H1 (cell line): ENCODE results near the gene HDLBP. TPM values are rescaled to one million over a fixed set of nuclear protein-coding genes. Genes with fewer than 3 reads are reported as not detected.
"Not testable (repeated sequence)": the region's sequence is repeated elsewhere in the genome, so short reads cannot be mapped to it uniquely, and the experiment has no call there.

Experiments used
- CTCF ChIA-PET: fragments of 300-600 bp; sonication (Branson Sonifier 250); formaldehyde crosslinking; loops from one replicate; lab custom pipeline; 2021; ENCODE audit not compliant: partially characterized antibody; lab: Charles Lee
- POLR2A ChIA-PET: fragments of 300-600 bp; sonication (Branson Sonifier 250); formaldehyde crosslinking; loops from one replicate; lab custom pipeline; 2021; ENCODE audit warnings: inconsistent platforms; ENCODE audit not compliant: partially characterized antibody; lab: Charles Lee
- DNase-seq, 2 experiments: peaks; one replicate each; pipeline versions ENCODE4 v3.0.0 to v3.0.0-alpha.2; 2010 to 2022; ENCODE audit warnings: low spot score in 2 of 2, low read depth in 1 of 2, mixed read lengths in 1 of 2
- FAIRE-seq: peaks from 2 replicates; lab custom pipeline; 2011; peaks lifted over from hg19 to GRCh38; lab: Jason Lieb, UNC
- H2AFZ ChIP-seq: 2 replicates; pipeline ENCODE4 v1.8.1; 2012; ENCODE audit warnings: low read length, inconsistent platforms
- H2AK5ac ChIP-seq: 2 replicates; pipeline ENCODE4 v1.6.1; 2013; ENCODE audit warnings: low read depth, low read length
- H2BK120ac ChIP-seq: replicated peaks from 2 replicates; pipeline ENCODE3; 2013; ENCODE audit warnings: low read depth, low read length, inconsistent platforms
- H2BK12ac ChIP-seq: 2 replicates; pipeline ENCODE4 v1.6.1; 2013; ENCODE audit warnings: low read depth, low read length
- H2BK15ac ChIP-seq: 2 replicates; pipeline ENCODE4 v1.6.1; 2013; ENCODE audit warnings: low read length
- H2BK20ac ChIP-seq: 2 replicates; pipeline ENCODE4 v1.6.1; 2013; ENCODE audit warnings: low read length
- H2BK5ac ChIP-seq: 2 replicates; pipeline ENCODE4 v1.6.1; 2013; ENCODE audit warnings: low read depth, low read length
- H3K14ac ChIP-seq: 2 replicates; pipeline ENCODE4 v1.6.1; 2013; ENCODE audit warnings: inconsistent platforms; ENCODE audit not compliant: insufficient read length
- H3K18ac ChIP-seq: 2 replicates; pipeline ENCODE4 v1.6.1; 2013; ENCODE audit warnings: low read length; ENCODE audit errors: extremely low read depth
- H3K23ac ChIP-seq: 2 replicates; pipeline ENCODE4 v1.6.1; 2013; ENCODE audit warnings: inconsistent platforms; ENCODE audit not compliant: insufficient read length
- H3K23me2 ChIP-seq: 2 replicates; pipeline ENCODE4 v1.6.1; 2013; ENCODE audit warnings: low read depth, low read length
- H3K27ac ChIP-seq: 2 replicates; pipeline ENCODE4 v1.6.1; 2011; ENCODE audit warnings: low read depth, low read length, inconsistent platforms
- H3K27me3 ChIP-seq, 4 experiments: replicated peaks in 1 of 4; 1 replicate in 1 of 4; 2 replicates in 3 of 4; pipeline versions ENCODE4 v1.6.1 to v1.8.1; 2011 to 2013; ENCODE audit warnings: low read length in 3 of 4, mild to moderate bottlenecking in 3 of 4, inconsistent platforms in 2 of 4, mixed read lengths in 2 of 4, moderate library complexity in 1 of 4; ENCODE audit not compliant: control insufficient read depth in 3 of 4, insufficient read depth in 3 of 4; ENCODE audit errors: extremely low read depth in 1 of 4
- H3K36me3 ChIP-seq, 4 experiments: 2 replicates each; pipeline versions ENCODE4 v1.6.1 to v1.8.1; 2011 to 2013; ENCODE audit warnings: mild to moderate bottlenecking in 4 of 4, low read length in 3 of 4, moderate library complexity in 2 of 4, control low read depth in 1 of 4, inconsistent platforms in 1 of 4; ENCODE audit not compliant: insufficient read depth in 4 of 4, control insufficient read depth in 2 of 4
- H3K4ac ChIP-seq: replicated peaks from 2 replicates; pipeline ENCODE3; 2013; ENCODE audit warnings: low read length, low read depth, mixed read lengths, inconsistent platforms; ENCODE audit not compliant: insufficient read length
- H3K4me1 ChIP-seq, 4 experiments: replicated peaks in 1 of 4; 1 replicate in 1 of 4; 2 replicates in 3 of 4; pipeline versions ENCODE4 v1.6.1 to v1.8.1; 2011 to 2013; ENCODE audit warnings: low read length in 3 of 4, inconsistent platforms in 2 of 4, mixed read lengths in 1 of 4; ENCODE audit not compliant: insufficient read depth in 4 of 4, control insufficient read depth in 3 of 4
- H3K4me2 ChIP-seq, 2 experiments: 2 replicates each; pipeline versions ENCODE4 v1.6.1 to v1.8.1; 2011 to 2013; ENCODE audit warnings: low read depth in 2 of 2, low read length in 2 of 2, control low read depth in 1 of 2, inconsistent platforms in 1 of 2, mild to moderate bottlenecking in 1 of 2; ENCODE audit not compliant: insufficient read depth in 1 of 2
- H3K4me3 ChIP-seq, 4 experiments: fragments of 200-600, 300-600 bp in 1 of 4; sonication (generic), shearing (Covaris generic), sonication (Bioruptor Twin) in 1 of 4; 2 replicates each; pipeline versions ENCODE4 v1.5.1 to v1.8.1; 2011 to 2016; ENCODE audit warnings: low read length in 4 of 4, low read depth in 3 of 4, control low read depth in 2 of 4, inconsistent platforms in 2 of 4, mild to moderate bottlenecking in 2 of 4, mixed read lengths in 1 of 4, moderate library complexity in 1 of 4; ENCODE audit not compliant: insufficient read depth in 2 of 4; ENCODE audit errors: extremely low read depth in 1 of 4
- H3K56ac ChIP-seq: replicated peaks from 2 replicates; pipeline ENCODE3; 2013; ENCODE audit warnings: low read depth, mild to moderate bottlenecking, mixed read lengths, low read length, inconsistent platforms; ENCODE audit not compliant: insufficient read length
- H3K79me1 ChIP-seq: 2 replicates; pipeline ENCODE4 v1.6.1; 2013; ENCODE audit warnings: low read depth, low read length, control low read depth
- H3K79me2 ChIP-seq, 2 experiments: 2 replicates each; pipeline versions ENCODE4 v1.6.1 to v1.8.1; 2012 to 2013; ENCODE audit warnings: low read length in 2 of 2, mild to moderate bottlenecking in 2 of 2, inconsistent platforms in 1 of 2; ENCODE audit not compliant: insufficient read depth in 2 of 2, control insufficient read depth in 1 of 2
- H3K9ac ChIP-seq, 4 experiments: replicated peaks in 1 of 4; 1 replicate in 1 of 4; 2 replicates in 3 of 4; pipeline versions ENCODE4 v1.6.1 to v1.8.1; 2011 to 2013; ENCODE audit warnings: low read depth in 3 of 4, low read length in 3 of 4, control low read depth in 2 of 4, mild to moderate bottlenecking in 2 of 4, moderate library complexity in 2 of 4, inconsistent platforms in 1 of 4; ENCODE audit errors: extremely low read depth in 1 of 4
- H3K9me3 ChIP-seq, 2 experiments: 2 replicates each; pipeline versions ENCODE4 v1.6.1 to v1.8.1; 2012 to 2013; ENCODE audit warnings: mild to moderate bottlenecking in 2 of 2, moderate library complexity in 2 of 2, control low read depth in 1 of 2, inconsistent platforms in 1 of 2, low read depth in 1 of 2, low read length in 1 of 2, mixed read lengths in 1 of 2; ENCODE audit not compliant: insufficient read depth in 2 of 2
- H4K20me1 ChIP-seq, 2 experiments: replicated peaks in 1 of 2; 2 replicates each; pipeline versions ENCODE3 to v1.8.1; 2011 to 2013; ENCODE audit warnings: inconsistent platforms in 2 of 2, low read length in 2 of 2, mild to moderate bottlenecking in 1 of 2; ENCODE audit not compliant: insufficient read depth in 2 of 2, control insufficient read depth in 1 of 2
- H4K5ac ChIP-seq: 2 replicates; pipeline ENCODE4 v1.6.1; 2013; ENCODE audit warnings: low read length, low read depth, mixed read lengths, inconsistent platforms; ENCODE audit not compliant: insufficient read length
- H4K8ac ChIP-seq: 2 replicates; pipeline ENCODE4 v1.8.0; 2013; ENCODE audit warnings: mild to moderate bottlenecking, moderate library complexity, low read length, inconsistent platforms; ENCODE audit not compliant: insufficient read depth; ENCODE audit errors: extremely low read depth
- H4K91ac ChIP-seq: replicated peaks from 2 replicates; pipeline ENCODE3; 2013; ENCODE audit warnings: low read length, mixed read lengths, inconsistent platforms; ENCODE audit not compliant: insufficient read length
- CHD1 ChIP-seq: IDR thresholded peaks from 2 replicates; pipeline ENCODE4 v1.6.1; 2012; ENCODE audit warnings: low read depth, low read length, improper control_type of control experiment
- EZH2 ChIP-seq: fragments of 200-600 bp; sonication (generic); IDR thresholded peaks from 2 replicates; pipeline ENCODE4 v1.7.1; 2012; ENCODE audit warnings: low read depth, mild to moderate bottlenecking, moderate library complexity, low read length, inconsistent platforms; ENCODE audit not compliant: severe bottlenecking
- WGBS, 2 experiments: shearing (Covaris generic) in 1 of 2; methylation state at CpG; one replicate each; pipeline versions ENCODE4 v1.1.6 to v1.1.7; 2013 to 2015; ENCODE audit warnings: low lambda C conversion rate in 2 of 2, mixed read lengths in 2 of 2, inconsistent platforms in 1 of 2, low coverage in 1 of 2, missing lambda C conversion rate in 1 of 2; ENCODE audit not compliant: insufficient replicate concordance in 2 of 2, insufficient coverage in 1 of 2, insufficient read length in 1 of 2; ENCODE audit errors: extremely low coverage in 1 of 2, missing lambda C conversion rate in 1 of 2; 5-methylcytosine and 5-hydroxymethylcytosine counted together
- polyA plus RNA-seq, 7 experiments: library from polyadenylated mRNA; depleted of rRNA in 3 of 7; stranded (reverse) in 5 of 7; unstranded in 2 of 7; fragments of >200 nt in 5 of 7; fragments of 200-250 nt in 2 of 7; gene quantifications; 1 replicate in 5 of 7; 2 replicates in 1 of 7; 4 replicates in 1 of 7; pipeline versions ENCODE4 v1.2.1 to v1.2.3, GENCODE V29; 2011 to 2013; ENCODE audit warnings: missing spikeins in 2 of 7, mixed read lengths in 2 of 7
- total RNA-seq: library from RNA; stranded (reverse); fragmentation: NEBNext Ultra II Directional; extraction: Animal tissue kit (Norgen Biotek cat#: 25700); gene quantifications from 2 replicates; pipeline ENCODE4 v1.2.1, GENCODE V29; 2021
- TF ChIP-seq, protein P1 (sequence below), 3 experiments: IDR thresholded peaks; 1 replicate in 2 of 3; 2 replicates in 1 of 3; pipeline versions ENCODE4 v1.5.1 to v1.6.1; 2011; ENCODE audit warnings: low read length in 3 of 3, mild to moderate bottlenecking in 3 of 3, inconsistent platforms in 2 of 3, low read depth in 1 of 3, moderate library complexity in 1 of 3; ENCODE audit not compliant: insufficient read depth in 1 of 3; ENCODE audit errors: control extremely low read depth in 1 of 3
- TF ChIP-seq, protein P2 (sequence below): IDR thresholded peaks from 2 replicates; pipeline ENCODE4 v1.6.1; 2011; ENCODE audit warnings: low read length, improper control_type of control experiment

Gene HDLBP
- total and polyA plus RNA-seq, 2 of the 8 experiments (the other 6 are each of a cell fraction or from before 2014, with no cell fraction given): 185 to 360 TPM

DNA sequence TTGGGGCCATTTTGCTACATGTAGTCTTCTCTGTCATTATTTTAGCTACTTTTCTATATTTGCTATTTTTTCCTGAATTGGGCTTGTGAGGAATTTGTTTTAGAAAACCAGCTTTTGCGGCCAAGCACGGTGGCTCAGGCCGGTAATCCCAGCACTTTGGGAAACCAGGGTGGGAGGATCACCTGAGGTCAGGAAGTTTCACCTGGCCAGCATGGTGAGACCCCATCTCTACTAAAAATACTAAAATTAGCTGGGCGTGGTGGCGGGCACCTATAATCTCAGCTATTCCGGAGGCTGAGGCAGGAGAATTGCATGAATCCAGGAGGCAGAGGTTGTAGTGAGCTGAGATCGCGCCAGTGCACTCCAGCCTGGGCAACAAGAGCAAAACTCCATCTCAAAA lies 4.9 kb upstream of the HDLBP start (continued):
- TF ChIP-seq, protein P1, sequence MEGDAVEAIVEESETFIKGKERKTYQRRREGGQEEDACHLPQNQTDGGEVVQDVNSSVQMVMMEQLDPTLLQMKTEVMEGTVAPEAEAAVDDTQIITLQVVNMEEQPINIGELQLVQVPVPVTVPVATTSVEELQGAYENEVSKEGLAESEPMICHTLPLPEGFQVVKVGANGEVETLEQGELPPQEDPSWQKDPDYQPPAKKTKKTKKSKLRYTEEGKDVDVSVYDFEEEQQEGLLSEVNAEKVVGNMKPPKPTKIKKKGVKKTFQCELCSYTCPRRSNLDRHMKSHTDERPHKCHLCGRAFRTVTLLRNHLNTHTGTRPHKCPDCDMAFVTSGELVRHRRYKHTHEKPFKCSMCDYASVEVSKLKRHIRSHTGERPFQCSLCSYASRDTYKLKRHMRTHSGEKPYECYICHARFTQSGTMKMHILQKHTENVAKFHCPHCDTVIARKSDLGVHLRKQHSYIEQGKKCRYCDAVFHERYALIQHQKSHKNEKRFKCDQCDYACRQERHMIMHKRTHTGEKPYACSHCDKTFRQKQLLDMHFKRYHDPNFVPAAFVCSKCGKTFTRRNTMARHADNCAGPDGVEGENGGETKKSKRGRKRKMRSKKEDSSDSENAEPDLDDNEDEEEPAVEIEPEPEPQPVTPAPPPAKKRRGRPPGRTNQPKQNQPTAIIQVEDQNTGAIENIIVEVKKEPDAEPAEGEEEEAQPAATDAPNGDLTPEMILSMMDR (IDR thresholded peaks at IDR 0.05; ENCODE audit: control extremely low read depth in 1 of 3, insufficient read depth in 1 of 3, low read depth in 1 of 3, low read length in 3 of 3): no peak
- TF ChIP-seq EZH2: no peak
- no peak for TF ChIP-seq CHD1
- TF ChIP-seq, protein P2, sequence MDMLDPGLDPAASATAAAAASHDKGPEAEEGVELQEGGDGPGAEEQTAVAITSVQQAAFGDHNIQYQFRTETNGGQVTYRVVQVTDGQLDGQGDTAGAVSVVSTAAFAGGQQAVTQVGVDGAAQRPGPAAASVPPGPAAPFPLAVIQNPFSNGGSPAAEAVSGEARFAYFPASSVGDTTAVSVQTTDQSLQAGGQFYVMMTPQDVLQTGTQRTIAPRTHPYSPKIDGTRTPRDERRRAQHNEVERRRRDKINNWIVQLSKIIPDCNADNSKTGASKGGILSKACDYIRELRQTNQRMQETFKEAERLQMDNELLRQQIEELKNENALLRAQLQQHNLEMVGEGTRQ: no peak

DNA sequence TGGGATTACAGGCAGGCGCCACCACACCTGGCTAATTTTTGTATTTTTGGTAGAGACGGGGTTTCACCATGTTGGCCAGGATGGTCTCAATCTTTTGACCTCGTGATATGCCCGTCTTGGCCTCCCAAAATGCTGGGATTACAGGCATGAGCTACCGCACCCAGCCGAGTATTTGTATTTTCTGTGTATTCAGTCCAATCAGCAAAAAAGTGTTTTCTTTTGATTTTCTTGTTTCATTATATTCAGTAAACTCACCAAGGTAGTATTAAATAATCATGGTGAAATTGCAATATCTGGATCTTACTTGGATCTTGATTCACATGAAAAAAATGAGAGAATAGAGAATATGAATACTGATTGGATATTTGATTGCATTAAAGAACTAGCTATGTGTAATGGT lies 3.4 kb upstream of the HDLBP start:
- Histone ChIP-seq H3K4me2 (peak overlapping the region in 1 of 2 experiments; percentile 90; a peak in 1 of 4 replicates), H4K20me1 (peaks cover 17 to 22% of the 10 kb centered on the region in 2 experiments), H3K79me2 (peaks cover 58 to 90% of the 10 kb centered on the region in 2 experiments), H3K4me3 (peak overlapping the region in 1 of 4 experiments; percentile 95; a peak in 1 of 8 replicates)
- H3K23me2 ChIP-seq, H3K9ac ChIP-seq, DNase-seq, H3K9me3 ChIP-seq, H2BK5ac ChIP-seq, FAIRE-seq, H2BK15ac ChIP-seq, H2AFZ ChIP-seq, H3K14ac ChIP-seq, H4K5ac ChIP-seq, H3K79me1 ChIP-seq, H3K4ac ChIP-seq, H3K4me1 ChIP-seq, H3K27me3 ChIP-seq, H2BK12ac ChIP-seq, H3K18ac ChIP-seq, H3K56ac ChIP-seq, H2BK20ac ChIP-seq, H2AK5ac ChIP-seq, H3K36me3 ChIP-seq, H4K91ac ChIP-seq, H4K8ac ChIP-seq, H2BK120ac ChIP-seq, H3K27ac ChIP-seq, H3K23ac ChIP-seq: not testable (repeated sequence)
- 91% methylated on average over 6 of the region's 6 CpGs; no CpG with 5 or more reads in 1 of the 2 experiments for whole genome bisulfite sequencing, 2 experiments
- CTCF ChIA-PET: interaction anchor here (0.6 to 1.3 kb wide), 3 partner anchors 18 to 717 kb away, joined by 3 read pairs; no protein-coding TSS in a partner anchor
- POLR2A ChIA-PET: interaction anchor here (1.6 to 2.9 kb wide), 3 partner anchors 10 to 47 kb away, joined by 3 to 15 read pairs (median 4); no protein-coding TSS in a partner anchor
